Ovary (tissue), 3 donors: ENCODE measurements around the gene ANKRD44.

ENCODE experiments used
- CTCF ChIP-seq, 3 donors: fragments of 450-650 bp in 2 of 3; fragments of 200-600 bp in 1 of 3; IDR thresholded peaks; one replicate each; pipeline versions ENCODE4 v1.5.1 to v1.8.0; 2016 to 2022; ENCODE audit warnings: antibody characterized with exemption in 3 of 3, mild to moderate bottlenecking in 1 of 3
- EP300 ChIP-seq: sonication (generic); formaldehyde crosslinking; IDR thresholded peaks from one replicate; pipeline ENCODE4 v1.6.1; 2017; ENCODE audit warnings: antibody characterized with exemption
- donor health status: DM: no; HTN: no; CAD: no.

- TF ChIP-seq CTCF (IDR thresholded peaks at IDR 0.05): no peak
- TF ChIP-seq EP300: no peak
Observed at GRCh38 chr2:197107291-197108269, 203.0 kb downstream of the ANKRD44 start.
